ENCODE measurements around the gene CDKN2B. TPM values are rescaled to one million over a fixed set of nuclear protein-coding genes. Genes with fewer than 3 reads are reported as not detected.

CDKN2B gene
- total RNA-seq, 1 donor from 2014 or later, result 45.2 TPM

DNA sequence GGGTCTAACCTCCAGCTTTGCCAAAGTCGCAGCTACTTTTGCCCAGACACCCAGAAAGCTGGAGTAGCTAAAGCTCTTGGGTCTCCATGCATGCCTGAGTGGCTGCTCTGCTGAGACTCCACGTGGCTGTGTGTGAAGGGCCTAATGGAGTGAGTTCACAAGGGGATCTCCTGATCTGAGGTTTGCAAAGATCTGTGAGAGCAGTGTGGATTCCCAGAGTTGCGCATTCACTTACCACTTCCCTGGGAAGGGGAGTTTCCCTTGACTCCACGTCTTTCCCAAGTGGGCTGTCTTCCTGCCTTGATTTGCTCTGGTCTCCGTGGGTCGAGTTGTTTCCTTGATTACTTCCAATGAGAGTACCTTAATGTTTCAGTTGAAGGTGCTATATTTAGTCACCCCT lies 17.6 kb upstream of the CDKN2B start:
- Mint-ChIP-seq H3K4me3 (no peak overlapping the region), H3K27me3 (ENCODE audit: low read depth) (no peaks in the 10 kb centered on the region), H3K9me3 (peaks cover 14% of the 10 kb centered on the region), H3K36me3 (peaks cover 4% of the 10 kb centered on the region), H3K27ac (no peak overlapping the region), H3K4me1 (peaks cover 4% of the 10 kb centered on the region)
- DNase-seq (ENCODE audit: low spot score in 2 of 2, unreplicated experiment in 2 of 2), result no peak
- TF ChIP-seq, protein P1, sequence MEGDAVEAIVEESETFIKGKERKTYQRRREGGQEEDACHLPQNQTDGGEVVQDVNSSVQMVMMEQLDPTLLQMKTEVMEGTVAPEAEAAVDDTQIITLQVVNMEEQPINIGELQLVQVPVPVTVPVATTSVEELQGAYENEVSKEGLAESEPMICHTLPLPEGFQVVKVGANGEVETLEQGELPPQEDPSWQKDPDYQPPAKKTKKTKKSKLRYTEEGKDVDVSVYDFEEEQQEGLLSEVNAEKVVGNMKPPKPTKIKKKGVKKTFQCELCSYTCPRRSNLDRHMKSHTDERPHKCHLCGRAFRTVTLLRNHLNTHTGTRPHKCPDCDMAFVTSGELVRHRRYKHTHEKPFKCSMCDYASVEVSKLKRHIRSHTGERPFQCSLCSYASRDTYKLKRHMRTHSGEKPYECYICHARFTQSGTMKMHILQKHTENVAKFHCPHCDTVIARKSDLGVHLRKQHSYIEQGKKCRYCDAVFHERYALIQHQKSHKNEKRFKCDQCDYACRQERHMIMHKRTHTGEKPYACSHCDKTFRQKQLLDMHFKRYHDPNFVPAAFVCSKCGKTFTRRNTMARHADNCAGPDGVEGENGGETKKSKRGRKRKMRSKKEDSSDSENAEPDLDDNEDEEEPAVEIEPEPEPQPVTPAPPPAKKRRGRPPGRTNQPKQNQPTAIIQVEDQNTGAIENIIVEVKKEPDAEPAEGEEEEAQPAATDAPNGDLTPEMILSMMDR (IDR thresholded peaks at IDR 0.05; ENCODE audit: unreplicated experiment), result no peak

DNA sequence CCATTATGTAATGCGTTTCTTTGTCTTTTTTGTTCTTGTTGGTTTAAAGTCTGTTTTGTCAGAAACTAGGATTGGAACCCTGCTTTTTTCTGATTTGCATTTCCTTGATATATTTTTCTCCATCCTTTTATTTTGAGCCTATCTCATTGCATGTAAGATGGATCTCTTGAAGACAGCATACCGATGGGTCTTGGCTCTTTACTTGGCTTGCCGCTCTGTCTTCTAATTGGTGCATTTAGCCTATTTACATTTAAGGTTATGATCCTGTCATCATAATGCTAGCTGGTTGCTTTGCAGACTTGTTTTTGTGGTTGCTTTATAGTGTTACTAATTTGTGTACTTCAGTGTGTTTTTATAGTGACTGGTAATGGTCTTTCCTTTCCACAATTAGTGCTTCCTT lies 13.3 kb upstream of the CDKN2B start:
- peaks cover 18% of the 10 kb centered on the region for H3K36me3 Mint-ChIP-seq
- DNase-seq (ENCODE audit: low spot score in 2 of 2, unreplicated experiment in 2 of 2), result no peak
- H3K4me1 Mint-ChIP-seq, result no peaks in the 10 kb centered on the region
- H3K9me3 Mint-ChIP-seq, result peaks cover 42% of the 10 kb centered on the region
- TF ChIP-seq, protein P1 (IDR thresholded peaks at IDR 0.05; ENCODE audit: unreplicated experiment), result no peak
- H3K27ac Mint-ChIP-seq, result no peak overlapping the region
- H3K27me3 Mint-ChIP-seq (ENCODE audit: low read depth), result no peaks in the 10 kb centered on the region
- no peak overlapping the region for H3K4me3 Mint-ChIP-seq

DNA sequence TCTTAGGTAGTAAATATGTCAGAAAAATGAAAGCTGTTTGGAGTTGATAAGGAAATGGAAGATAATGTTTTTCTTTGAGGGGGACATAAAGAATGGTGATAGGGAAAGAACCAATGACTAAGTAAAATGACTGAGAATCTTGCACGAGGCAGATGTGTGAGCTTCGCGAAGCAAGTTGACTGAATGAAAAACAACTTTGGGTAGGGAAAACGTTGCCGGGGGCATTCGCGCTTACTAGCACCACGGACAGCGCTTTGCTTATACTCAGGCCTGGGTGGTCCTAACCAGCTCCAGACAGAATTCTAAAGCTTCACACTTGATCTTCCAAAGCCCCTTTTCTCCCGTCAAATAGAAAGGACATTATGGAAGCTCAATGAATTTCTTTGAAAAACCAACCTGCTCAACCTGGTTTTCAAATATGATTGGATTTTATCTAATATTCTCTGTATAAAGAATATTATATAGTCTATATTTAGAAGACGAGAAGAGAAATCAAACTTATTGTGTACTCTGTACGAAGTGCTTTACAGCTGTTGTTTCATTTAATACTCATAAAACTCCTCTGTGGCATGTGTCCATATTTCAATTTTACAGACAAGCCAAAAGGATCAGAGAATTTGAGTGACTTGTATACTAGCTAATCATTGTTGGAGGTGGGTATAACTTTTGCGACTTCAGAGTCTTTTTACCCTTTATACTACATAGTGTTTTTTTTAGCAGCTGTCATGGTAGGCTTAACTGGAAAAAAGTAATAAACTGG lies 1.9 kb upstream of the CDKN2B start:
- Mint-ChIP-seq H3K9me3 (no peaks in the 10 kb centered on the region), H3K36me3 (peaks cover 8% of the 10 kb centered on the region), H3K27ac (no peak overlapping the region), H3K4me3 (no peak overlapping the region), H3K27me3 (ENCODE audit: low read depth) (peaks cover 5% of the 10 kb centered on the region), H3K4me1 (peaks cover 13% of the 10 kb centered on the region)
- TF ChIP-seq, protein P1 (IDR thresholded peaks at IDR 0.05; ENCODE audit: unreplicated experiment), result no peak
- peak in 1 of 2 experiments; percentile 79 for DNase-seq (ENCODE audit: low spot score in 2 of 2, unreplicated experiment in 2 of 2)

DNA sequence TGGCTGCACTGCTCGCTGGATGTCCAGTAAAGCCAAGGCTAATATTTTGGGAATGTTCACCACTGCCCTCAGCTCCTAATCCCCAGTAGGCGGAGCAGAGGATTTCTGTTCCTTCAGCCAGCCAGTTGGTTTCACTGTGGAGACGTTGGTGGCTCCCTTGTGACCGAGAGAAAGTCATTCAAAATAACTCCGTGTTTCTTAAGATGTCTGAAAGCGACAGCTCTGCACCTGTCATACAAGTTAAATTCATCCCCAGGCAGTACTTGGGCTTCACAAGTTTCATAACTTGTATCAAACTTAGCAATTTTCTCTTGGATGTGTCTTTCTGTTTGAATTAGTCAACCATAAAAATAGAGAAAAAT lies 382 bp upstream of the CDKN2B start:
- Mint-ChIP-seq H3K4me1 (peaks cover 28% of the 10 kb centered on the region), H3K4me3 (peak overlapping the region; percentile 99), H3K36me3 (peaks cover 13% of the 10 kb centered on the region), H3K27ac (peak overlapping the region; percentile 99), H3K27me3 (ENCODE audit: low read depth) (peaks cover 20% of the 10 kb centered on the region), H3K9me3 (no peaks in the 10 kb centered on the region)
- DNase-seq (ENCODE audit: low spot score in 2 of 2, unreplicated experiment in 2 of 2), result no peak
- TF ChIP-seq, protein P1 (IDR thresholded peaks at IDR 0.05; ENCODE audit: unreplicated experiment), result no peak

DNA sequence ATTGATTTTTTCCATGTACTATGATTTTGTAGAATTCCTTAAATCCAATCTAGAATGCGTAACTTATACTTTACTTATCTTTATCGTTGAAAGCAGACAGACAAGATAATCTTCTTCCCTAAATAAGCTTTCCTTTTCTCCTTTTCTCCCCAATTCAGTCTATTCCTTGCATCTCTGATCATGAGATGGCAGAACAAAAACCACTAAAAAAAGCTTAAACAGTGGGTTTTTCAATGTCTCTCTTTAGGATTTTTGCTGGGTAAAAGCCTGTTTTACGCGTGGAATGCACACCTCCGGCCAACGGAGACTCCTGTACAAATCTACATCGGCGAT lies 755 bp downstream of the CDKN2B start:
- Mint-ChIP-seq H3K4me3 (peak overlapping the region; percentile 99), H3K9me3 (no peaks in the 10 kb centered on the region), H3K27me3 (ENCODE audit: low read depth) (peaks cover 27% of the 10 kb centered on the region), H3K4me1 (peaks cover 35% of the 10 kb centered on the region), H3K36me3 (peaks cover 17% of the 10 kb centered on the region), H3K27ac (peak overlapping the region; percentile 95)
- DNase-seq (ENCODE audit: low spot score in 2 of 2, unreplicated experiment in 2 of 2), result no peak
- TF ChIP-seq, protein P1 (IDR thresholded peaks at IDR 0.05; ENCODE audit: unreplicated experiment), result no peak

Data from mesothelial cell of epicardium (in vitro differentiated cells).